ENCODE data around the gene MICAL2. TPM values are rescaled to one million over a fixed set of nuclear protein-coding genes. Genes with fewer than 3 reads are reported as not detected.

MICAL2 gene
- total and polyA plus RNA-seq, 3 donors from 2014 or later, result 224 to 461 (median 401) TPM

- intact Hi-C loops (cut with DNase I; ENCODE audit: low total_unique reads), result loop anchor here (10.0 kb wide), 1 partner anchor 117 kb away; the partner anchor contains the start of gene MICAL2
- WGBS, 2 donors, result 81 to 95% methylated on average over 1 of the region's 1 CpG
- TF ChIP-seq CTCF (IDR thresholded peaks at IDR 0.05) (no peak), POLR2A (IDR thresholded peaks at IDR 0.05) (no peak)
- Histone ChIP-seq H3K27ac (peak overlapping the region; percentile 89 to 93), H3K9me3 (no peaks in the 10 kb centered on the region), H3K4me3 (no peak overlapping the region), H3K27me3 (no peaks in the 10 kb centered on the region), H3K36me3 (ENCODE audit: low read depth, missing control alignments) (no peaks in the 10 kb centered on the region), H3K4me1 (peaks cover 68% of the 10 kb centered on the region)
- no peak for DNase-seq
Measured at GRCh38 chr11:12232160-12232559, 121.8 kb downstream of the MICAL2 start.

- Histone ChIP-seq H3K36me3 (ENCODE audit: low read depth, missing control alignments) (no peaks in the 10 kb centered on the region), H3K4me1 (peaks cover 74% of the 10 kb centered on the region), H3K4me3 (no peak overlapping the region), H3K9me3 (no peaks in the 10 kb centered on the region), H3K27me3 (no peaks in the 10 kb centered on the region), H3K27ac (peak overlapping the region; percentile 89 to 93)
- no peak for TF ChIP-seq POLR2A (IDR thresholded peaks at IDR 0.05)
- TF ChIP-seq CTCF (IDR thresholded peaks at IDR 0.05), result no peak
- WGBS, 2 donors, result 64% methylated on average over 4 of the region's 4 CpGs
- no peak for DNase-seq
- intact Hi-C loops (cut with DNase I; ENCODE audit: low total_unique reads), result loop anchor here (10.0 kb wide), 1 partner anchor 118 kb away; the partner anchor contains the start of gene MICAL2
Measured at GRCh38 chr11:12232817-12233601, 122.6 kb downstream of the MICAL2 start.

- H3K27me3 ChIP-seq, result no peaks in the 10 kb centered on the region
- peak overlapping the region; percentile 89 to 93 for H3K27ac ChIP-seq
- no peak for TF ChIP-seq POLR2A (IDR thresholded peaks at IDR 0.05)
- H3K4me1 ChIP-seq, result peaks cover 76% of the 10 kb centered on the region
- intact Hi-C loops (cut with DNase I; ENCODE audit: low total_unique reads), result loop anchor here (10.0 kb wide), 1 partner anchor 119 kb away; the partner anchor contains the start of gene MICAL2
- DNase-seq, result no peak
- 38 to 45% methylated on average over 1 of the region's 1 CpG for WGBS, 2 donors
- no peaks in the 10 kb centered on the region for H3K36me3 ChIP-seq (ENCODE audit: low read depth, missing control alignments)
- H3K9me3 ChIP-seq, result no peaks in the 10 kb centered on the region
- H3K4me3 ChIP-seq, result no peak overlapping the region
Measured at GRCh38 chr11:12233602-12233925, 123.2 kb downstream of the MICAL2 start.

GRCh38 chr11:12234221-12234620 lies 123.8 kb downstream of the MICAL2 start:
- Histone ChIP-seq H3K4me3 (no peak overlapping the region), H3K4me1 (peaks cover 76% of the 10 kb centered on the region), H3K36me3 (ENCODE audit: low read depth, missing control alignments) (no peaks in the 10 kb centered on the region), H3K27me3 (no peaks in the 10 kb centered on the region), H3K9me3 (no peaks in the 10 kb centered on the region), H3K27ac (peak overlapping the region; percentile 89 to 93)
- 10 to 15% methylated on average over 1 of the region's 1 CpG for WGBS, 2 donors
- peak; percentile 83 for DNase-seq
- TF ChIP-seq POLR2A (IDR thresholded peaks at IDR 0.05), result no peak
- no peak for TF ChIP-seq CTCF (IDR thresholded peaks at IDR 0.05)
- intact Hi-C loops (cut with DNase I; ENCODE audit: low total_unique reads), result loop anchor here (10.0 kb wide), 1 partner anchor 119 kb away; the partner anchor contains the start of gene MICAL2

GRCh38 chr11:12235080-12235479 lies 124.7 kb downstream of the MICAL2 start:
- Histone ChIP-seq H3K4me1 (peaks cover 70% of the 10 kb centered on the region), H3K9me3 (no peaks in the 10 kb centered on the region), H3K27me3 (no peaks in the 10 kb centered on the region), H3K36me3 (ENCODE audit: low read depth, missing control alignments) (no peaks in the 10 kb centered on the region), H3K4me3 (no peak overlapping the region), H3K27ac (peak overlapping the region; percentile 89 to 93)
- no peak for DNase-seq
- intact Hi-C loops (cut with DNase I; ENCODE audit: low total_unique reads), result loop anchor here (5.0 to 10.0 kb wide), 2 partner anchors 120 to 183 kb away; partner anchors contain the start of gene MICAL2
- no peak for TF ChIP-seq POLR2A (IDR thresholded peaks at IDR 0.05)
- TF ChIP-seq CTCF (IDR thresholded peaks at IDR 0.05), result no peak
- 90 to 94% methylated on average over 3 to 6 of the region's 6 CpGs for WGBS, 2 donors
